Suppressor macrophage treated with lipopolysaccharide for 1 hour (primary cell): ENCODE measurements around the gene MAN1C1.

Experiments
- DNase-seq, 3 donors: peaks; one replicate each; pipeline ENCODE4 v3.0.0-alpha.2; 2020 to 2022

The MAN1C1 gene

GRCh38 chr1:25787760-25788166, 171.2 kb downstream of the MAN1C1 start:
- DNase-seq: no peak

- no peak for DNase-seq
Observed at GRCh38 chr1:25790472-25790871, 173.9 kb downstream of the MAN1C1 start.

GRCh38 chr1:25792115-25792514, 175.5 kb downstream of the MAN1C1 start:
- DNase-seq: no peak

GRCh38 chr1:25793585-25794170, 177.1 kb downstream of the MAN1C1 start:
- no peak for DNase-seq

- peak in 1 of 3 donors; percentile 19 for DNase-seq
Observed at GRCh38 chr1:25794325-25794724, 177.7 kb downstream of the MAN1C1 start.

- DNase-seq: no peak
Observed at GRCh38 chr1:25795211-25795610, 178.6 kb downstream of the MAN1C1 start.

- no peak for DNase-seq
Observed at GRCh38 chr1:25795946-25796810, 179.6 kb downstream of the MAN1C1 start.

GRCh38 chr1:25796811-25797458, 180.3 kb downstream of the MAN1C1 start:
- DNase-seq: peak; percentile 81 to 93 (median 89)

GRCh38 chr1:25797939-25798338, 181.3 kb downstream of the MAN1C1 start:
- peak; percentile 47 to 82 (median 69) for DNase-seq

GRCh38 chr1:25798666-25799351, 182.2 kb downstream of the MAN1C1 start:
- no peak for DNase-seq

- DNase-seq: no peak
Observed at GRCh38 chr1:25799352-25799934, 182.9 kb downstream of the MAN1C1 start.

GRCh38 chr1:25799935-25800702, 183.5 kb downstream of the MAN1C1 start, which contains the start of gene SELENON:
SELENON (plus strand) TSS chr1:25800193; CDS start chr1:25800231, 38 bp downstream.
- DNase-seq: peak; percentile 33 to 82 (median 63)

GRCh38 chr1:25800703-25801377, 184.2 kb downstream of the MAN1C1 start:
- DNase-seq: peak in 2 of 3 donors; percentile 33 to 37

- peak in 1 of 3 donors; percentile 28 for DNase-seq
Observed at GRCh38 chr1:25802915-25803314, 186.3 kb downstream of the MAN1C1 start.

GRCh38 chr1:25803368-25803767, 186.8 kb downstream of the MAN1C1 start:
- DNase-seq: no peak

GRCh38 chr1:25804244-25804963, 187.8 kb downstream of the MAN1C1 start:
- DNase-seq: peak; percentile 75 to 81 (median 77)

GRCh38 chr1:25804964-25805862, 188.6 kb downstream of the MAN1C1 start:
- DNase-seq: no peak

- no peak for DNase-seq
Observed at GRCh38 chr1:25805863-25806225, 189.3 kb downstream of the MAN1C1 start.

GRCh38 chr1:25806418-25806817, 189.8 kb downstream of the MAN1C1 start:
- no peak for DNase-seq
